CD14-positive monocyte (primary cell): ENCODE measurements around the gene ABHD5. TPM values are rescaled to one million over a fixed set of nuclear protein-coding genes. Genes with fewer than 3 reads are reported as not detected.

ENCODE experiments used
- DNase-seq, 3 donors: peaks; one replicate each; pipeline ENCODE4 v3.0.0-alpha.2; 2011 to 2022
- H2AFZ ChIP-seq: 2 replicates; pipeline ENCODE4 v1.6.0; 2012; ENCODE audit warnings: mild to moderate bottlenecking, low read depth, low read length, inconsistent platforms; ENCODE audit not compliant: insufficient read depth, poor library complexity, severe bottlenecking
- H3K27ac ChIP-seq, 2 donors: 1 replicate in 1 of 2; 2 replicates in 1 of 2; pipeline ENCODE4 v1.5.1; 2012 to 2013; ENCODE audit warnings: low read length in 2 of 2, control low read depth in 1 of 2, inconsistent platforms in 1 of 2, low read depth in 1 of 2, mild to moderate bottlenecking in 1 of 2
- H3K27me3 ChIP-seq, 2 donors: one replicate each; pipeline versions ENCODE4 v1.6.0 to v1.6.1; 2011 to 2013; ENCODE audit warnings: low read length in 2 of 2; ENCODE audit not compliant: control insufficient read depth in 2 of 2, insufficient read depth in 2 of 2
- H3K36me3 ChIP-seq, 2 donors: replicated peaks in 1 of 2; 1 replicate in 1 of 2; 2 replicates in 1 of 2; pipeline versions ENCODE4 v1.5.1 to v1.6.1; 2012 to 2013; ENCODE audit warnings: low read length in 2 of 2, control low read depth in 1 of 2, inconsistent platforms in 1 of 2, mild to moderate bottlenecking in 1 of 2; ENCODE audit not compliant: insufficient read depth in 2 of 2, control insufficient read depth in 1 of 2
- H3K4me1 ChIP-seq, 2 donors: 1 replicate in 1 of 2; 2 replicates in 1 of 2; pipeline versions ENCODE4 v1.5.1 to v1.6.1; 2012 to 2013; ENCODE audit warnings: low read length in 2 of 2, control low read depth in 1 of 2, inconsistent platforms in 1 of 2, mild to moderate bottlenecking in 1 of 2, moderate library complexity in 1 of 2; ENCODE audit not compliant: insufficient read depth in 2 of 2, control insufficient read depth in 1 of 2
- H3K4me2 ChIP-seq: replicated peaks from 2 replicates; pipeline ENCODE3; 2012; ENCODE audit warnings: low read length, moderate library complexity, mild to moderate bottlenecking; ENCODE audit not compliant: poor library complexity, severe bottlenecking; ENCODE audit errors: extremely low read depth
- H3K4me3 ChIP-seq, 3 experiments: fragments of 200-600 bp in 1 of 3; sonication (generic) in 1 of 3; replicated peaks in 1 of 3; 1 replicate in 2 of 3; 2 replicates in 1 of 3; pipeline ENCODE4 v1.5.1; 2011 to 2013; ENCODE audit warnings: low read length in 3 of 3, mild to moderate bottlenecking in 3 of 3, control low read depth in 2 of 3, low read depth in 2 of 3, inconsistent platforms in 1 of 3, moderate library complexity in 1 of 3
- H3K79me2 ChIP-seq: 2 replicates; pipeline ENCODE4 v1.6.0; 2012; ENCODE audit warnings: mild to moderate bottlenecking, control low read depth, inconsistent platforms, low read length, moderate library complexity; ENCODE audit not compliant: insufficient read depth
- H3K9ac ChIP-seq: 2 replicates; pipeline ENCODE4 v1.6.0; 2017; ENCODE audit warnings: low read length, mild to moderate bottlenecking; ENCODE audit not compliant: insufficient read depth, poor library complexity, severe bottlenecking
- H3K9me3 ChIP-seq, 2 donors: replicated peaks in 1 of 2; 1 replicate in 1 of 2; 2 replicates in 1 of 2; pipeline versions ENCODE4 v1.5.1 to v1.6.1; 2012 to 2013; ENCODE audit warnings: low read length in 2 of 2, control low read depth in 1 of 2; ENCODE audit not compliant: control insufficient read depth in 1 of 2, insufficient read depth in 1 of 2
- H4K20me1 ChIP-seq: 2 replicates; pipeline ENCODE4 v1.6.0; 2012; ENCODE audit warnings: mild to moderate bottlenecking, low read length, control low read depth, moderate library complexity; ENCODE audit not compliant: insufficient read depth
- H3K27ac Mint-ChIP-seq, 7 donors: one replicate each; pipeline ENCODE4 v1.8.0; 2020; ENCODE audit warnings: mild to moderate bottlenecking in 7 of 7, mixed read lengths in 7 of 7, moderate library complexity in 6 of 7, inconsistent platforms in 2 of 7
- H3K27me3 Mint-ChIP-seq, 3 donors: one replicate each; pipeline ENCODE4 v1.8.0; 2021 to 2022; ENCODE audit warnings: low read depth in 3 of 3, mild to moderate bottlenecking in 3 of 3, mixed read lengths in 3 of 3, moderate library complexity in 3 of 3, inconsistent platforms in 1 of 3
- H3K36me3 Mint-ChIP-seq, 2 donors: one replicate each; pipeline ENCODE4 v1.8.0; 2020; ENCODE audit warnings: mixed read lengths in 2 of 2, inconsistent platforms in 1 of 2, mild to moderate bottlenecking in 1 of 2
- H3K4me1 Mint-ChIP-seq: one replicate; pipeline ENCODE4 v1.8.0; 2020; ENCODE audit warnings: mild to moderate bottlenecking, mixed read lengths
- H3K4me3 Mint-ChIP-seq, 2 donors: one replicate each; pipeline ENCODE4 v1.8.0; 2020; ENCODE audit warnings: mild to moderate bottlenecking in 2 of 2, mixed read lengths in 2 of 2, moderate library complexity in 1 of 2
- H3K9me3 Mint-ChIP-seq, 7 donors: one replicate each; pipeline ENCODE4 v1.8.0; 2020 to 2022; ENCODE audit warnings: mixed read lengths in 7 of 7, mild to moderate bottlenecking in 6 of 7, moderate library complexity in 6 of 7, inconsistent platforms in 2 of 7
- CTCF ChIP-seq: fragments of 200-600 bp; IDR thresholded peaks from one replicate; pipeline ENCODE4 v1.8.0; 2022; ENCODE audit warnings: antibody characterized with exemption, mild to moderate bottlenecking
- WGBS: methylation state at CpG from one replicate; pipeline ENCODE4 v1.1.5; 2013; ENCODE audit warnings: missing lambda C conversion rate; ENCODE audit not compliant: insufficient coverage; 5-methylcytosine and 5-hydroxymethylcytosine counted together
- intact Hi-C, 2 donors: fragments of 100-400 bp; cut with micrococcal nuclease; formaldehyde crosslinking; loops; one replicate each; pipeline versions ENCODE4 v1.15.0 to v1.15.1; 2023
- polyA plus RNA-seq, 3 donors: library from polyadenylated mRNA; depleted of rRNA in 1 of 3; unstranded in 2 of 3; stranded (reverse) in 1 of 3; fragments of 300-500 nt in 2 of 3; fragments of >200 nt in 1 of 3; fragmentation: Illumina TruSeq in 2 of 3; gene quantifications; 1 replicate in 2 of 3; 2 replicates in 1 of 3; pipeline ENCODE4 v1.2.3, GENCODE V29; 2012 to 2021

ABHD5 gene
- polyA plus RNA-seq, 3 donors: 32.9 to 40.0 (median 34.5) TPM

- Mint-ChIP-seq H3K27me3 (peaks cover 0 to 2% (median 0%) of the 10 kb centered on the region in 3 donors), H3K4me1 (no peaks in the 10 kb centered on the region), H3K4me3 (no peak overlapping the region), H3K36me3 (peaks cover 57 to 66% of the 10 kb centered on the region in 2 donors), H3K27ac (no peak overlapping the region), H3K9me3 (no peaks in the 10 kb centered on the region)
- no peak for DNase-seq
- Histone ChIP-seq H3K27ac (no peak overlapping the region), H3K36me3 (peaks cover 32 to 78% of the 10 kb centered on the region in 2 donors), H3K27me3 (no peaks in the 10 kb centered on the region), H4K20me1 (no peaks in the 10 kb centered on the region), H3K9ac (no peak overlapping the region), H3K4me2 (no peak overlapping the region), H2AFZ (no peak overlapping the region), H3K79me2 (no peaks in the 10 kb centered on the region), H3K4me1 (no peaks in the 10 kb centered on the region), H3K4me3 (no peak overlapping the region), H3K9me3 (no peaks in the 10 kb centered on the region)
- WGBS: no CpG with 5 or more reads among the region's 5 CpGs
- intact Hi-C loops: no loop called here
- no peak for TF ChIP-seq CTCF
These were observed 37.7 kb downstream of the ABHD5 start for GRCh38 chr3:43728476-43728875.

GRCh38 chr3:43728947-43729346, 38.2 kb downstream of the ABHD5 start:
- Histone ChIP-seq H3K4me2 (no peak overlapping the region), H3K9me3 (no peaks in the 10 kb centered on the region), H3K79me2 (no peaks in the 10 kb centered on the region), H3K27ac (no peak overlapping the region), H2AFZ (no peak overlapping the region), H3K4me1 (no peaks in the 10 kb centered on the region), H3K4me3 (no peak overlapping the region), H3K36me3 (peaks cover 31 to 78% of the 10 kb centered on the region in 2 donors), H3K27me3 (no peaks in the 10 kb centered on the region), H4K20me1 (no peaks in the 10 kb centered on the region), H3K9ac (no peak overlapping the region)
- no peaks in the 10 kb centered on the region for H3K4me1 Mint-ChIP-seq
- no peaks in the 10 kb centered on the region for H3K9me3 Mint-ChIP-seq
- H3K36me3 Mint-ChIP-seq: peaks cover 58 to 67% of the 10 kb centered on the region in 2 donors
- no CpG with 5 or more reads among the region's 5 CpGs for WGBS
- no peak overlapping the region for H3K27ac Mint-ChIP-seq
- no peak for TF ChIP-seq CTCF
- no peak for DNase-seq
- intact Hi-C loops: no loop called here
- H3K27me3 Mint-ChIP-seq: peaks cover 0 to 2% (median 0%) of the 10 kb centered on the region in 3 donors
- no peak overlapping the region for H3K4me3 Mint-ChIP-seq
